Fibroblast of lung (primary cell): ENCODE results near the gene MLLT10. TPM values are rescaled to one million over a fixed set of nuclear protein-coding genes. Genes with fewer than 3 reads are reported as not detected.
"Not testable (repeated sequence)": the region's sequence is repeated elsewhere in the genome, so short reads cannot be mapped to it uniquely, and the experiment has no call there.

ENCODE experiments used
- DNase-seq, 2 donors: peaks; one replicate each; pipeline versions ENCODE4 v3.0.0 to v3.0.0-alpha.2; 2010; ENCODE audit warnings: low read depth in 2 of 2
- H2AFZ ChIP-seq: 2 replicates; pipeline ENCODE4 v1.5.1; 2012; ENCODE audit warnings: low read length, control low read depth, inconsistent platforms
- H3K27ac ChIP-seq: 2 replicates; pipeline ENCODE4 v1.5.1; 2011; ENCODE audit warnings: low read length, control low read depth; ENCODE audit not compliant: insufficient read depth
- H3K27me3 ChIP-seq: 2 replicates; pipeline ENCODE4 v1.5.1; 2011; ENCODE audit warnings: mild to moderate bottlenecking, low read length; ENCODE audit not compliant: control insufficient read depth, insufficient read depth
- H3K36me3 ChIP-seq: 2 replicates; pipeline ENCODE4 v1.5.1; 2011; ENCODE audit warnings: low read length; ENCODE audit not compliant: control insufficient read depth, insufficient read depth
- H3K4me1 ChIP-seq: 2 replicates; pipeline ENCODE4 v1.5.1; 2011; ENCODE audit warnings: low read length; ENCODE audit not compliant: control insufficient read depth, insufficient read depth; ENCODE audit errors: extremely low read depth
- H3K4me2 ChIP-seq: 2 replicates; pipeline ENCODE4 v1.5.1; 2011; ENCODE audit warnings: low read length, control low read depth; ENCODE audit not compliant: insufficient read depth; ENCODE audit errors: extremely low read depth
- H3K4me3 ChIP-seq, 4 experiments: fragments of 200-600 bp in 1 of 4; sonication (generic) in 1 of 4; replicated peaks in 1 of 4; 2 replicates each; pipeline ENCODE4 v1.5.1; 2011 to 2016; ENCODE audit warnings: low read length in 4 of 4, low read depth in 3 of 4, mild to moderate bottlenecking in 3 of 4, control low read depth in 2 of 4, inconsistent platforms in 1 of 4, mixed read lengths in 1 of 4; ENCODE audit not compliant: insufficient read depth in 1 of 4; ENCODE audit errors: control extremely low read depth in 1 of 4
- H3K79me2 ChIP-seq: 2 replicates; pipeline ENCODE4 v1.5.1; 2012; ENCODE audit warnings: mild to moderate bottlenecking, low read length, inconsistent platforms; ENCODE audit not compliant: control insufficient read depth, insufficient read depth
- H3K9ac ChIP-seq: 2 replicates; pipeline ENCODE4 v1.5.1; 2011; ENCODE audit warnings: mild to moderate bottlenecking, low read length, control low read depth; ENCODE audit not compliant: insufficient read depth
- H3K9me3 ChIP-seq: 2 replicates; pipeline ENCODE4 v1.5.1; 2012; ENCODE audit warnings: low read depth, low read length; ENCODE audit not compliant: control insufficient read depth, insufficient read depth
- H4K20me1 ChIP-seq: 2 replicates; pipeline ENCODE4 v1.5.1; 2011; ENCODE audit warnings: low read length; ENCODE audit not compliant: control insufficient read depth, insufficient read depth; ENCODE audit errors: extremely low read depth
- EZH2 ChIP-seq: IDR thresholded peaks from 2 replicates; pipeline ENCODE4 v1.5.1; 2012; ENCODE audit warnings: low read length, control low read depth, mild to moderate bottlenecking; ENCODE audit errors: missing control alignments
- polyA plus RNA-seq, 2 donors: library from polyadenylated mRNA; depleted of rRNA in 1 of 2; stranded (reverse) in 1 of 2; unstranded in 1 of 2; fragments of >200 nt; gene quantifications; 2 replicates each; pipeline ENCODE4 v1.2.1, GENCODE V29; 2011 to 2012; ENCODE audit warnings: missing spikeins in 1 of 2
- total RNA-seq: library from RNA; depleted of rRNA; stranded (reverse); fragments of >200 nt; gene quantifications from 2 replicates; pipeline ENCODE4 v1.2.1, GENCODE V29; 2014
- TF ChIP-seq, protein P1 (sequence below), 2 donors: IDR thresholded peaks in 1 of 2; conservative IDR thresholded peaks in 1 of 2; 1 replicate in 1 of 2; 2 replicates in 1 of 2; pipeline ENCODE4 v1.5.1; 2011 to 2012; ENCODE audit warnings: low read length in 2 of 2, control low read depth in 1 of 2, inconsistent platforms in 1 of 2, low read depth in 1 of 2, mild to moderate bottlenecking in 1 of 2

The MLLT10 gene
- total and polyA plus RNA-seq, 2 donors (not counting 1 experiment from before 2014, with no cell fraction given) = 25.6 to 56.3 TPM

DNA sequence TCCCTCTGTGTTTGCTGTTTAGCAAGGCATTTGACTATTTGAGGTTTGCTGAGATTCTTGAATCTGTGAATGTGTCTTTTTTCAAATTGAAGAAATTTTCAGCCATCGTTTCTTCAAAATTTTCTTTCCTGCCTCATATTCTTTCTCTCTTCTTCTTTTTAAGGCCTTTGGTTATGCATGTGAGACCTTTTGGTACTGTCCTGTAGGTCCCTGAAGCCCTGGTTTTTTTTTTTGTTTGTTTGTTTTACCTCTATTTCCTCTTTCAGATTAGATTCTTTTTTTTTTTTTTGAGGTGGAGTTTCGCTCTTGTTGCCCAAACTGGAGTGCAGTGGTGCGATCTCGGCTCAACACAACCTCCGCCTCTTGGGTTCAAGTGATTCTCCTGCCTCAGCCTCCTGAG lies 45.3 kb downstream of the MLLT10 start:
- DNase-seq = no peak
- Histone ChIP-seq H3K4me2 (no peak overlapping the region), H3K79me2 (peaks cover 76% of the 10 kb centered on the region), H4K20me1 (no peaks in the 10 kb centered on the region), H3K27me3 (no peaks in the 10 kb centered on the region), H3K9ac (no peak overlapping the region), H3K4me3 (no peak overlapping the region), H3K9me3 (no peaks in the 10 kb centered on the region), H2AFZ (no peak overlapping the region), H3K4me1 (no peaks in the 10 kb centered on the region), H3K36me3 (no peaks in the 10 kb centered on the region), H3K27ac (no peak overlapping the region)
- no peak for TF ChIP-seq EZH2
- TF ChIP-seq, protein P1, sequence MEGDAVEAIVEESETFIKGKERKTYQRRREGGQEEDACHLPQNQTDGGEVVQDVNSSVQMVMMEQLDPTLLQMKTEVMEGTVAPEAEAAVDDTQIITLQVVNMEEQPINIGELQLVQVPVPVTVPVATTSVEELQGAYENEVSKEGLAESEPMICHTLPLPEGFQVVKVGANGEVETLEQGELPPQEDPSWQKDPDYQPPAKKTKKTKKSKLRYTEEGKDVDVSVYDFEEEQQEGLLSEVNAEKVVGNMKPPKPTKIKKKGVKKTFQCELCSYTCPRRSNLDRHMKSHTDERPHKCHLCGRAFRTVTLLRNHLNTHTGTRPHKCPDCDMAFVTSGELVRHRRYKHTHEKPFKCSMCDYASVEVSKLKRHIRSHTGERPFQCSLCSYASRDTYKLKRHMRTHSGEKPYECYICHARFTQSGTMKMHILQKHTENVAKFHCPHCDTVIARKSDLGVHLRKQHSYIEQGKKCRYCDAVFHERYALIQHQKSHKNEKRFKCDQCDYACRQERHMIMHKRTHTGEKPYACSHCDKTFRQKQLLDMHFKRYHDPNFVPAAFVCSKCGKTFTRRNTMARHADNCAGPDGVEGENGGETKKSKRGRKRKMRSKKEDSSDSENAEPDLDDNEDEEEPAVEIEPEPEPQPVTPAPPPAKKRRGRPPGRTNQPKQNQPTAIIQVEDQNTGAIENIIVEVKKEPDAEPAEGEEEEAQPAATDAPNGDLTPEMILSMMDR (conservative IDR thresholded peaks at IDR 0.05 in 1 of 2, IDR thresholded peaks at IDR 0.05 in 1 of 2; ENCODE audit: low read depth in 1 of 2, low read length in 2 of 2) = no peak

DNA sequence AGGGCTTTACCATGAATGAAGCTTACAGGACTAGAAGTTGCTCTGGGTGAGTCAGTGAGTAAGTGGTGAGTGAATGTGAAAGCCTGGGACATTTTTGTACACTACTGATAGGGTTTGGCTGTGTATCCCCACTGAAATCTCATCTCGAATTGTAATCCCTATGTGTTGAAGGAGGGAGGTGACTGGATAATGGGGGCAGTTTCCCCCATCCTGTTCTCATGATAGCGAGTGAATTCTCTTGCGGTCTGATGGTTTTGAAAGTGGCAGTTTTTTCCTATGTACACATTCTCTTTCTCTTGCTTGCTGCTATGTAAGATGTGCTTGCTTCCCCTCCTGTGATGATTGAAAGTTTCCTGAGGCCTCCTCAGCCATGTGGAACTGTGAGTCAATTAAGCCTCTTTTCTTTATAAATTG lies 47.4 kb downstream of the MLLT10 start:
- H3K4me3 ChIP-seq, H3K9ac ChIP-seq, H3K9me3 ChIP-seq, H2AFZ ChIP-seq, H3K4me1 ChIP-seq, H3K36me3 ChIP-seq, H3K27ac ChIP-seq, H3K27me3 ChIP-seq, H3K4me2 ChIP-seq, H4K20me1 ChIP-seq: not testable (repeated sequence)
- H3K79me2 ChIP-seq = peaks cover 63% of the 10 kb centered on the region
- peak; percentile 20 to 54 for DNase-seq

DNA sequence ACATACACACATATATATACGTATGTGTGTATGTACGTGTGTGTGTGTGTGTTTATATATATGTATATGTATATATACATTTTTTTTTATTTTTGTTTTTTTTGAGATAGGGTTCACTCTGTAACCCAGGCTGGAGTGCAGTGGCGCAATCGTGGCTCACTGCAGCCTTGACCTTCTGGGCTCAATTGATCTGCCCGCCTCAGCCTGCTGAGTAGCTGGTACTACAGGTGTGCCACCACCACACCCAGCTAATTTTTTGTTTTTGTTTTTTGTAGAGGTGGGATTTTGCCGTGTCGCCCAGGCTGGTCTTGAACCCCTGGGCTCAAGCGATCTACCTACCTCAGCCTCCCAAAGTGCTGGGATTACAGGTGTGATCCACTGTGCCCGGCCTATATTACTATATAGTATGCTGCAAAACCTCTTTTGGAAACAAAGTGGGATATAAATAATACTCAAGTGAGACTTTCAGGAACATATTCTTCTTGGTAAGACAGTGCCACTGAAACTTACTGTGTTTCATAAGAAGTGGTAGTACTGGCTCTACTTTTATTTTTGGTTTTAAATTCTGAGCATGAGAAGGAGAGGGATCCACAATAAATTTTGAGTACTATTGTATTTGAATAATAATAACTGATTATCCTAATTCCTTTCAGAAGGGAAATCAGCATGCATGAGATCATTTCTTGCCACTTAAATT lies 51.0 kb downstream of the MLLT10 start:
- no peak overlapping the region for H3K4me3 ChIP-seq
- H4K20me1 ChIP-seq = no peaks in the 10 kb centered on the region
- no peak overlapping the region for H3K27ac ChIP-seq
- TF ChIP-seq, protein P1 (conservative IDR thresholded peaks at IDR 0.05 in 1 of 2, IDR thresholded peaks at IDR 0.05 in 1 of 2; ENCODE audit: low read depth in 1 of 2, low read length in 2 of 2) = no peak
- TF ChIP-seq EZH2 = no peak
- H3K4me1 ChIP-seq = no peaks in the 10 kb centered on the region
- no peak for DNase-seq
- no peak overlapping the region for H2AFZ ChIP-seq
- peaks cover 39% of the 10 kb centered on the region for H3K79me2 ChIP-seq
- H3K9ac ChIP-seq = no peak overlapping the region
- H3K36me3 ChIP-seq = no peaks in the 10 kb centered on the region
- no peaks in the 10 kb centered on the region for H3K9me3 ChIP-seq
- no peak overlapping the region for H3K4me2 ChIP-seq
- H3K27me3 ChIP-seq = no peaks in the 10 kb centered on the region
